GM12878 (cell line): Measurements from ENCODE around the gene CACNA1S.

Experiments used
- CTCF ChIP-seq, 3 experiments: IDR thresholded peaks in 2 of 3; conservative IDR thresholded peaks in 1 of 3; 2 replicates each; pipeline ENCODE4 v1.5.1; 2011; ENCODE audit warnings: low read depth in 3 of 3, low read length in 3 of 3, mild to moderate bottlenecking in 3 of 3, control low read depth in 2 of 3, moderate library complexity in 2 of 3, inconsistent platforms in 1 of 3, mixed read lengths in 1 of 3; ENCODE audit not compliant: control insufficient read depth in 2 of 3, insufficient read depth in 1 of 3; ENCODE audit errors: extremely low read depth in 1 of 3
- EP300 ChIP-seq, 2 experiments: fragments of 150-350 bp in 1 of 2; IDR thresholded peaks; 2 replicates each; pipeline ENCODE4 v1.6.1; 2011 to 2012; ENCODE audit warnings: low read depth in 2 of 2, low read length in 2 of 2, borderline replicate concordance in 1 of 2, improper control_type of control experiment in 1 of 2, inconsistent platforms in 1 of 2; ENCODE audit not compliant: control insufficient read depth in 1 of 2
- FOXK2 ChIP-seq: fragments of 450-650 bp; IDR thresholded peaks from 2 replicates; pipeline ENCODE4 v1.6.1; 2017; ENCODE audit warnings: mild to moderate bottlenecking, moderate library complexity
- POLR2A ChIP-seq: IDR thresholded peaks from 2 replicates; pipeline ENCODE4 v1.6.1; 2011; ENCODE audit warnings: low read depth, mild to moderate bottlenecking, low read length
- RAD21 ChIP-seq: IDR thresholded peaks from 2 replicates; pipeline ENCODE4 v1.6.1; 2011; ENCODE audit warnings: mild to moderate bottlenecking, low read depth, low read length, moderate library complexity; ENCODE audit not compliant: insufficient read depth
- RELA ChIP-seq: fragments of 450-650 bp; IDR thresholded peaks from 2 replicates; pipeline ENCODE4 v1.8.0; 2014; ENCODE audit warnings: borderline replicate concordance; ENCODE audit not compliant: partially characterized antibody
- SP1 ChIP-seq: IDR thresholded peaks from one replicate; pipeline ENCODE4 v1.6.1; 2011; ENCODE audit warnings: low read depth, low read length
- TAF1 ChIP-seq: IDR thresholded peaks from 2 replicates; pipeline ENCODE4 v1.6.1; 2011; ENCODE audit warnings: mild to moderate bottlenecking, low read depth, low read length, borderline replicate concordance
- ZNF24 ChIP-seq: fragments of 450-650 bp; IDR thresholded peaks from 2 replicates; pipeline ENCODE4 v1.6.1; 2017; ENCODE audit warnings: antibody characterized with exemption, mild to moderate bottlenecking
- ZNF274 ChIP-seq: IDR thresholded peaks from one replicate; pipeline ENCODE4 v1.8.0; 2011; ENCODE audit not compliant: insufficient read length, insufficient read depth

GRCh38 chr1:201100169-201100930 is 11.9 kb downstream of the CACNA1S start:
- TF ChIP-seq SP1 (no peak), ZNF24 (no peak), RELA (no peak), POLR2A (no peak), RAD21 (no peak), TAF1 (no peak), EP300 (IDR thresholded peaks at IDR 0.05; ENCODE audit: borderline replicate concordance in 1 of 2, control insufficient read depth in 1 of 2, low read depth in 2 of 2, low read length in 2 of 2) (no peak), FOXK2 (no peak), ZNF274 (no peak), CTCF (IDR thresholded peaks at IDR 0.05 in 2 of 3, conservative IDR thresholded peaks at IDR 0.05 in 1 of 3; ENCODE audit: control insufficient read depth in 2 of 3, extremely low read depth in 1 of 3, insufficient read depth in 1 of 3, low read depth in 3 of 3, low read length in 3 of 3) (no peak)
